ENCODE measurements around the gene PITPNM2. TPM values are rescaled to one million over a fixed set of nuclear protein-coding genes. Genes with fewer than 3 reads are reported as not detected.
A peak's percentile ranks its signal among the peaks of the same experiment; 100 is the strongest.

PITPNM2 gene
- total and polyA plus RNA-seq, 3 donors from 2014 or later: 24.2 to 38.3 (median 25.3) TPM

GRCh38 chr12:123139926-123140675 is 10.8 kb downstream of the PITPNM2 start:
- 44 to 50% methylated on average over 4 to 6 of the region's 6 CpGs for WGBS, 2 donors
- H3K36me3 ChIP-seq (ENCODE audit: low read depth, missing control alignments): no peaks in the 10 kb centered on the region
- TF ChIP-seq CTCF (IDR thresholded peaks at IDR 0.05) (no peak), POLR2A (IDR thresholded peaks at IDR 0.05) (no peak)
- no peak for DNase-seq
- H3K4me3 ChIP-seq: no peak overlapping the region
- H3K27ac ChIP-seq: peak overlapping the region; percentile 64 to 74
- no peaks in the 10 kb centered on the region for H3K27me3 ChIP-seq
- intact Hi-C loops (cut with DNase I; ENCODE audit: low total_unique reads): loop anchor here (10.0 kb wide), 3 partner anchors 45 to 155 kb away; partner anchors contain the start of gene ARL6IP4
- peaks cover 41% of the 10 kb centered on the region for H3K4me1 ChIP-seq
- H3K9me3 ChIP-seq: no peaks in the 10 kb centered on the region

- Histone ChIP-seq H3K4me3 (no peak overlapping the region), H3K27me3 (no peaks in the 10 kb centered on the region), H3K4me1 (peaks cover 12% of the 10 kb centered on the region), H3K36me3 (ENCODE audit: low read depth, missing control alignments) (no peaks in the 10 kb centered on the region), H3K9me3 (no peaks in the 10 kb centered on the region), H3K27ac (no peak overlapping the region)
- 73 to 80% methylated on average over 7 to 8 of the region's 8 CpGs for WGBS, 2 donors
- DNase-seq: no peak
- TF ChIP-seq POLR2A (IDR thresholded peaks at IDR 0.05) (no peak), CTCF (IDR thresholded peaks at IDR 0.05) (no peak)
- intact Hi-C loops (cut with DNase I; ENCODE audit: low total_unique reads): no loop called here
These were observed 15.2 kb downstream of the PITPNM2 start for GRCh38 chr12:123135688-123136087.

- no peak for TF ChIP-seq POLR2A (IDR thresholded peaks at IDR 0.05)
- TF ChIP-seq CTCF (IDR thresholded peaks at IDR 0.05): no peak
- Histone ChIP-seq H3K36me3 (ENCODE audit: low read depth, missing control alignments) (no peaks in the 10 kb centered on the region), H3K27ac (no peak overlapping the region), H3K4me1 (peaks cover 4% of the 10 kb centered on the region), H3K4me3 (no peak overlapping the region), H3K9me3 (no peaks in the 10 kb centered on the region), H3K27me3 (no peaks in the 10 kb centered on the region)
- no peak for DNase-seq
- WGBS, 2 donors: 94 to 95% methylated on average over 6 of the region's 6 CpGs
- intact Hi-C loops (cut with DNase I; ENCODE audit: low total_unique reads): no loop called here
These were observed 16.1 kb downstream of the PITPNM2 start for GRCh38 chr12:123134826-123135225.

GRCh38 chr12:123134271-123134671 is 16.6 kb downstream of the PITPNM2 start:
- intact Hi-C loops (cut with DNase I; ENCODE audit: low total_unique reads): no loop called here
- H3K27me3 ChIP-seq: no peaks in the 10 kb centered on the region
- no peak for DNase-seq
- WGBS, 2 donors: 89 to 92% methylated on average over 9 of the region's 9 CpGs
- H3K4me1 ChIP-seq: no peaks in the 10 kb centered on the region
- H3K4me3 ChIP-seq: no peak overlapping the region
- H3K9me3 ChIP-seq: no peaks in the 10 kb centered on the region
- H3K27ac ChIP-seq: no peak overlapping the region
- no peaks in the 10 kb centered on the region for H3K36me3 ChIP-seq (ENCODE audit: low read depth, missing control alignments)
- TF ChIP-seq CTCF (IDR thresholded peaks at IDR 0.05) (no peak), POLR2A (IDR thresholded peaks at IDR 0.05) (no peak)

GRCh38 chr12:123133701-123134100 is 17.2 kb downstream of the PITPNM2 start:
- no peaks in the 10 kb centered on the region for H3K9me3 ChIP-seq
- intact Hi-C loops (cut with DNase I; ENCODE audit: low total_unique reads): no loop called here
- no peak for TF ChIP-seq POLR2A (IDR thresholded peaks at IDR 0.05)
- TF ChIP-seq CTCF (IDR thresholded peaks at IDR 0.05): no peak
- no peaks in the 10 kb centered on the region for H3K4me1 ChIP-seq
- no peak for DNase-seq
- 88 to 93% methylated on average over 9 of the region's 9 CpGs for WGBS, 2 donors
- H3K27ac ChIP-seq: no peak overlapping the region
- no peaks in the 10 kb centered on the region for H3K36me3 ChIP-seq (ENCODE audit: low read depth, missing control alignments)
- no peaks in the 10 kb centered on the region for H3K27me3 ChIP-seq
- H3K4me3 ChIP-seq: no peak overlapping the region
